Cardiac septum (tissue), 1 donor: ENCODE measurements around the gene KCNB1. TPM values are rescaled to one million over a fixed set of nuclear protein-coding genes. Genes with fewer than 3 reads are reported as not detected.

Experiments
- DNase-seq: peaks from one replicate; pipeline ENCODE4 v3.0.0-alpha.2; 2020; ENCODE audit warnings: low spot score
- intact Hi-C: fragments of 100-400 bp; cut with DNase I; formaldehyde crosslinking; loops from one replicate; pipeline ENCODE4 v1.14.0; 2022
- total RNA-seq: library from RNA; stranded (reverse); fragmentation: NEBNext Ultra II Directional; extraction: Animal tissue kit (Norgen Biotek cat#: 25700); gene quantifications from one replicate; pipeline ENCODE4 v1.2.1, GENCODE V29; 2021
- donor health status: DM: no; HTN: no; CAD: no.

The KCNB1 gene
- total RNA-seq, 1 donor from 2014 or later = 0.38 TPM

DNA sequence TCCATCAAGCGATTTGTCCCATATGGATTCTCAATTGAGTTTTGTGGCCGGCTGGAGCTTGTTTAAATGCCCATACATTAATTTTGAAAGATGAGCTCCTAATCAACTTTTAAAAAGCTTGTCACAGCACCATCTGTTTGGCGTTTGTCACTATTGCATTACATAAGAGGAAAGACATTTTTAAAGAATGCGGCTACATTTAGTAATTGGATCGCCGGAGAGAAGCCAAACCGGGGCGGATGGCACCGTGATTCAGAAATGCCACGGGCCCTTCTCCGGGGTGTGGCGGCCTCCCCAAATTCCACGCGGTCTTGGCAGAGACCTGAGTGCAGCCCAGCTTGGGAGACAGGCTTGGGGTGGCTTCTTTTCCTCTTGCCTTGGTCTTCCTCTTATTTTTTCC lies 136.9 kb downstream of the KCNB1 start:
- DNase-seq = no peak
- intact Hi-C loops = no loop called here

DNA sequence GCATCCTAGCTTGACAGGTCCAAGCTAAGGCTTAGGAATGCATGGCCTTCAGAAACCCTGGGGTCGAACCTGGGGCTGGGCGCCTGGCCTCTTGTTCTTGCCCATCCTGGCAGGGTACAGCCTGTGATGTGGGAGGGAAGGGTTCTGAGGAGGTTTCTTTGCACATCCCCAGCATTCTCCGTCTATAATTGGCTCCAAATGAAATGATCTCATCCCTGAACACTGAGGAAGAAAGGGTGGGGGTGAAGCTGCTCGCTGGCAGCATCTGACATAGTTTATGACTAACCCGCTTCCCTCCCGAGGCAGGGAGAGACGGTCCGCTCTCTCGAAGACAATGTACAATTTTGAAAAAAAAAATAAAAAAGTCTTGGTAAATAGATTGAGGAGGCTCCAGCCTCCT lies 137.5 kb downstream of the KCNB1 start:
- no peak for DNase-seq
- intact Hi-C loops = no loop called here

GRCh38 chr20:49344140-49344539 lies 138.3 kb downstream of the KCNB1 start:
- no peak for DNase-seq
- intact Hi-C loops = no loop called here

DNA sequence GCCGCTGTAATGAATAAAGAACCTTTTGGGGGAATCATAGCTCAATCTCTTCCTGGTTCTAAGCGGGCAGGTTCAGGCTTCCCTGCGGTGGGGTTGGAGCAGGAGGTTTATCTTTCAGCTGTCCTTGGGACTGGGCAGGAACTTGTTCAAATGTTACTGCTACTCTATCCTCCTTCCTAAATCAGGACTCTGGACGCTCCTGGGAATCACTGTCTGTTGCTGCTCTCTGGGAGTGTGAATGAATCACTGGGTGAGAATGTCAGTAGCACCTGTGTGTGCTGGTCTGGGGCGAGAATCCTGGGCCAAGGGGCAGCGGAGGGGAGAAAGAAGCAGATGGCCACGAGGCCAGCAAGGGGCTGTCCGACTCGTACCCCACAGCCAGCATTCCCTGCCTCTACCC lies 139.2 kb downstream of the KCNB1 start:
- intact Hi-C loops = no loop called here
- no peak for DNase-seq

DNA sequence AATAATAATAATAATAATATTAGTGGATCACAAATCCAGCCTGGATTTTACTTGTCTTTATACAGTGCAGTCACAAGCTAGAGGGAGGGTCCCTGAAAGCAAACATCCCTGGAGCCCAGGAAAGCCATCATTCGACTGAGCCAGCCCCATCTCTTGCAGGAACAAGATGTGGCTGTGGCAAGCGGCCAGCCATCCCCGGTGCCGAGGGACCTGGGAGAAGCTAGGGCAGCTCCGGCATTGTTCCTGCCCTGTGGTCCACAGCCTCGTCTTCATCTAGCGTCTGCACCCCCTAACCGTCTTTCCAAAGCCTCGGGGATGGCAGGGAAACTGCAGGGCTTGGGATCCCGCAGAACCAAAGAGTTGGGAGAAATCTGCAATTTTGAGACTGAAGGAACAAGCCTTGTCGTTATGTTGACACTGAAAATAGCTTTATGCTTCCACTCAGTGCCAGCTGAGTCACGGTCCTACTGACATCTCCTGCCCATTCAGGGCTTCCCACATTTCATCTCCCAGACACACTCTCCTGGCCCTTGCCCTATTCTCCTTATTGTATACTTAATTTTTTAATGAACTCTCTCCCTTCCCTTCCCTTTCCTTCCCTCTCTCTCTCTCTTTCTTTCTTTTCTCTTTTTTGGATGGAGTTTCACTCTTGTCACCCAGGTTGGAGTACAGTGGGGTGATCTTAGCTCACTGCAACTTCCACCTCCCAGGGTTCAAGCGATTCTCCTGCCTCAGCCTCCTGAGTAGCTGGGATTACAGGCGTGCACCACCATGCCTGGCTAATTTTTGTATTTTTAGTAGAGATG lies 142.1 kb downstream of the KCNB1 start:
- intact Hi-C loops = no loop called here
- DNase-seq = no peak

DNA sequence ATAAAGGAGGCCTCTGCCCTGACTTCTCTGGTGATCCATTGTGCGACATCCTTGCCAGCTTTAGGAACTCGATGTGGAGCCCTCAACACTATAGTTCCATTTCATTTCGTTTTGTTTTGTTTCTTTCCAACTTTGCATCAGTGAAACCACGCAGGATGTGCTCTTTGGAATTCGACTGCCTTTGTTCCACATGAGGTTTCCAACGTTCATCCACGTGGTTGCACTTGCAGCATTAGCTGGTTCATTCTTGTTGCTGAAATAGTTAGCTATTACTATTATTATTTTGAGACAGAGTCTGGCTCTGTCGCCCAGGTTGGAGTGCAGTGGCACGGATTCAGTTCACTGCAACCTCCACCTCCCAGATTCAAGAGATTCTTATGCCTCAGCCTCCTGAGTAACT lies 143.3 kb downstream of the KCNB1 start:
- intact Hi-C loops = no loop called here
- DNase-seq = no peak

- intact Hi-C loops = no loop called here
- no peak for DNase-seq
Measured at GRCh38 chr20:49338061-49338460, 144.4 kb downstream of the KCNB1 start.

GRCh38 chr20:49337357-49337756 lies 145.1 kb downstream of the KCNB1 start:
- no peak for DNase-seq
- intact Hi-C loops = no loop called here

DNA sequence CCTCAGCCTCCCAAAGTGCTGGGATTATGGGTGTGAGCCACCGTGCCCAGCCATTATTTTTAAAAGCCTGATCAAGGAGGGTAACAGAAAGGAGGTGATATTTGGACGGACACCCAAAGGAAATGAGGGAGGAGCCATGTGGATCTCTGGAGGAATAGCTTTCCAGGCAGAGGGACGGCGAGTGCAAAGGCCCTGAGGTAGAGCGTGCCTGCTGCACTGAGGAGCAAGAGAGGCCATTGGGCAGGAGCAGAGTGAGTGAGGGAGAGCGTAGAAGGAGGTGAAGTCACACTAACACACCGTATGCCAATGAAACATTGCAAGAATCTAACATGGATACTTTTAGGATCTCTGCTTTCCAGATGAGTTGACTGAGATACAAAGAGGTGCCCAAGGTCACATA lies 145.7 kb downstream of the KCNB1 start:
- intact Hi-C loops = no loop called here

DNA sequence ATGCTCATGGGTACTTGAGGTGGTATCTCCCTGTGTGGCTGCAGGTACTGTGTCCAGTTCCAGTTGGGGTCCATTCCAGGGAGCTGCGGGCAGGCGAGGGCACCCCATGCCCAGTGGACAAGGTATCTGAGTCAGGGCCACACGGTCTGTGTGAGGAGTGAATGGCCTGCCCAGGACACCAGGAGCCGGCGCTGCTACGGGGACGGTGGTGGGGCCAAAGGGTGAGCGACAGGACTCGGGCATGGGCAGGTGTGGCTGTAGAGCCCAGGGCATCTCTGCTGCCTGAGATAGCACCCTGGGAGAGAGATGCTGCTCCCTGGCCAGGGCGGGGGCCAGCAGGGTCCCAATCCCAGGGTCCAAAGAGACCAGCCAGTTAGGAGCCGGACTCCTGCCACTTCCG lies 147.0 kb downstream of the KCNB1 start:
- intact Hi-C loops = no loop called here
- DNase-seq = no peak

More for the DNA sequence above, 145.7 kb downstream of the KCNB1 start:
- DNase-seq = no peak

GRCh38 chr20:49330701-49331615 lies 151.5 kb downstream of the KCNB1 start:
- DNase-seq = no peak
- intact Hi-C loops = loop anchor here (5.0 kb wide), 3 partner anchors 181 to 596 kb away; no protein-coding TSS in a partner anchor

- DNase-seq = no peak
- intact Hi-C loops = no loop called here
Measured at GRCh38 chr20:49328790-49329189, 153.7 kb downstream of the KCNB1 start.

DNA sequence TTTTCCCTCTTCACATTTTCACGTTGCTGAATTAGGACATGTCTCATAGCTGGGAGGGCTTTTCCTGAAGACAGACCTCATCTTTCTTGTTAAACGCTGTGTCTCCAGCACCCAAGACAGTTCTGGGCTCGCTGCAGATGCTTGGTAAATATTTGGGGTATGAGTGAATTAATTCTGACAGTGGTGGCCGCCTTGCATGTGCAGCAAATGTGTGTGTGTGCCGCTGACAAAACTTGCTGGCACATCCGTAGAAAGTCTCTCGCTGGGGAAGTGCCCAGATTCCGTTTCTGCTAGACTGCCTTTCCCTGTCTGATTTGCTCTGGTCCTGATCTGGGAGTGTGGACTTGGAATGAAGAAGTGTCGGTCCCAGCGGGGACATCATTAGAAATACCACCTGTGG lies 156.4 kb downstream of the KCNB1 start:
- intact Hi-C loops = no loop called here
- no peak for DNase-seq

DNA sequence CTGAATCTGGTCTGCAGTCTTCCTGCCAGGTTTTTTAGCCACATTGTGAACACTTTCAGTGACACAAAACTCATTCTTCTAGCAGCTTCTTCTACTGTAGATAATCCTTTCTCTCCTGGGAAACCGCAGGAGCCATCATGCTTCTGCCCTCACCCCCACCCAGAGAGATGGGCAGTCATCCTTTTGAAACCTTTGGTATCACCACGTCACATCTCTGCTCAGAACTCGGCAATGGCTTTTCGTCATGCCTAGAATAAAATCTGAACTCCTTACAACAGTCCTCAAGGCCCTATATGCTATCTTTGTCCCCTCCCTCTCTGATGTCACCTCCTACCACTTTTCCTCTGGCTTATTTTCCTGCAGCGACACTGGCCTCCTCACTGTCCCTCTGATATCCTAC lies 158.2 kb downstream of the KCNB1 start:
- DNase-seq = no peak

GRCh38 chr20:49323622-49324238 lies 158.7 kb downstream of the KCNB1 start:
- intact Hi-C loops = no loop called here
- DNase-seq = no peak

More for the DNA sequence above, 158.2 kb downstream of the KCNB1 start:
- intact Hi-C loops = no loop called here

GRCh38 chr20:49320460-49320859 lies 162.0 kb downstream of the KCNB1 start:
- intact Hi-C loops = no loop called here
- DNase-seq = no peak

DNA sequence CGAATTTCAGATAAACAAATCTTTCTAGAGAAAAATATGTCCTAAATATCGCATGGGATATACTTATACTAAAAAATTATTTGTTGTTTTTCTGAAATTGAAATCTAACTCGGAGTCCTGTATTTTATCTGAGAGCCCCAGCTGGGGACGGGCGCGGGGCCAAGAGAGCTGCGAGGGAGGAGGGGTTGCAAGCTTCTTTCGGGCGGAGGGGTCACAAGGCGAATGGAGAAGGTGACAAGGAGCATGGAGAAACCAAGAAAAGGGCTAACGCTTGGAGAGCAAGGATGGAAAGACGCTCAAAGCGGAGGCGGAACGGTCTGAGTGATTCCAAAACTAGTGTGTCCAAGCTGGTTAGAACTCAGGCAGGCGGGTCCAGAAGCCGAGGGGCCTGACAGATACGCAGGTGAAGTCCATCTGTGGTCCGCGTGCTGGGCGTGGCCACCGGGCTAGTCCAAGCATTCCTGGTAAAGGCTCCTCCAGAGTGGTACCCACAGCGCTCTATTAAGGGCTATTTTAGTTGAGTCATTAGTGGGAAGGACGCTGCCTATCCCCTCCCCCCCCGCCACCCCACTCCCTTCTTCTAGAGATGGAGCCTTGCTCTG lies 163.2 kb downstream of the KCNB1 start:
- DNase-seq = no peak

GRCh38 chr20:49318430-49319207 lies 163.8 kb downstream of the KCNB1 start:
- intact Hi-C loops = no loop called here
- DNase-seq = peak; percentile 77

More for the DNA sequence above, 163.2 kb downstream of the KCNB1 start:
- intact Hi-C loops = no loop called here

- DNase-seq = no peak
- intact Hi-C loops = no loop called here
Measured at GRCh38 chr20:49318091-49318429, 164.4 kb downstream of the KCNB1 start.
